ENCODE data around the gene DAP3.
"Not testable (repeated sequence)": the region's sequence is repeated elsewhere in the genome, so short reads cannot be mapped to it uniquely, and the experiment has no call there.

The DAP3 gene

GRCh38 chr1:155713075-155713474 is 24.2 kb downstream of the DAP3 start:
- TF ChIP-seq, protein P1, sequence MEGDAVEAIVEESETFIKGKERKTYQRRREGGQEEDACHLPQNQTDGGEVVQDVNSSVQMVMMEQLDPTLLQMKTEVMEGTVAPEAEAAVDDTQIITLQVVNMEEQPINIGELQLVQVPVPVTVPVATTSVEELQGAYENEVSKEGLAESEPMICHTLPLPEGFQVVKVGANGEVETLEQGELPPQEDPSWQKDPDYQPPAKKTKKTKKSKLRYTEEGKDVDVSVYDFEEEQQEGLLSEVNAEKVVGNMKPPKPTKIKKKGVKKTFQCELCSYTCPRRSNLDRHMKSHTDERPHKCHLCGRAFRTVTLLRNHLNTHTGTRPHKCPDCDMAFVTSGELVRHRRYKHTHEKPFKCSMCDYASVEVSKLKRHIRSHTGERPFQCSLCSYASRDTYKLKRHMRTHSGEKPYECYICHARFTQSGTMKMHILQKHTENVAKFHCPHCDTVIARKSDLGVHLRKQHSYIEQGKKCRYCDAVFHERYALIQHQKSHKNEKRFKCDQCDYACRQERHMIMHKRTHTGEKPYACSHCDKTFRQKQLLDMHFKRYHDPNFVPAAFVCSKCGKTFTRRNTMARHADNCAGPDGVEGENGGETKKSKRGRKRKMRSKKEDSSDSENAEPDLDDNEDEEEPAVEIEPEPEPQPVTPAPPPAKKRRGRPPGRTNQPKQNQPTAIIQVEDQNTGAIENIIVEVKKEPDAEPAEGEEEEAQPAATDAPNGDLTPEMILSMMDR (conservative IDR thresholded peaks at IDR 0.05; ENCODE audit: low read depth, low read length): no peak
- H3K4me3 ChIP-seq (ENCODE audit: low read length): no peak overlapping the region
- no peak for DNase-seq (ENCODE audit: low read depth)

DNA sequence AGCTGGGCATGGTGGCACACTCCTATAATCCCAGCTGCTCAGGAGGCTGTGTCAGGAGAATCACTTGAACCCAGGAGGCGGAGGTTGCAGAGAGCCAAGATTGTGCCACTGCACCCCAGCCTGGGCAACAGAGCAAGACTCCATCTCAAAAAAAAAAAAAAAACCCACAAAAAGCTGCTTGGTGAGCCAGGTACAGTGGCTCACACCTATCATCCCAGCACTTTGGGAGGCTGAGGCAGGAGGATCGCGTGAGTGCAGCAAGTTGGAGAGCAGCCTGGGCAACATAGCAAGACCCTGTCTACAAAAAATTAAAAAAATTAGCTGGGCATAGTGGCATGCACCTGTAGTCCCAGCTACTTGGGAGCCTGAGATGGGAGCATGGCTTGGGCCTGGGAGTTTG is 26.2 kb downstream of the DAP3 start:
- not testable (repeated sequence) for DNase-seq (ENCODE audit: low read depth); H3K4me3 ChIP-seq (ENCODE audit: low read length)

DNA sequence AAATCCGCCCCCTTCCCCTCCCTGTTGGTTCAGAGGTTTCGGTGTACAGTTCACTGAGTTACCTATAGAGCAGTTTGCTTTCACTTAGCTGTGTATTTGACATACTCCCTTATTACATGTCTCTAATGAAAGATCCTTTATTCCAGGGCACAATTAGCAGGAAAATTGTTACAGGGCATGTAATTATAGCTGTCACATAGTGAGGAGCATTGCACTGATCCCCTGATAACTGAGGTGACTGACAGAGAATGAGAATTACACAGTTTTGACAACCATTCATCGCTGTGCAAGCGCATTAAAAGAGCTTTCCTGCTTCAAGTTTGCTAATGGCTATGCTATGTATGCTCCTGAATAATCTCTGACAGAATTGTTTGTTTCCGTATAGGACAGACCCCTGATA is 26.9 kb downstream of the DAP3 start:
- no peak for DNase-seq (ENCODE audit: low read depth)
- TF ChIP-seq, protein P1 (conservative IDR thresholded peaks at IDR 0.05; ENCODE audit: low read depth, low read length): no peak
- no peak overlapping the region for H3K4me3 ChIP-seq (ENCODE audit: low read length)

GRCh38 chr1:155717041-155717440 is 28.1 kb downstream of the DAP3 start:
- TF ChIP-seq, protein P1 (conservative IDR thresholded peaks at IDR 0.05; ENCODE audit: low read depth, low read length): no peak
- H3K4me3 ChIP-seq (ENCODE audit: low read length): no peak overlapping the region
- DNase-seq (ENCODE audit: low read depth): no peak

- H3K4me3 ChIP-seq (ENCODE audit: low read length); DNase-seq (ENCODE audit: low read depth): not testable (repeated sequence)
These were observed 29.7 kb downstream of the DAP3 start for GRCh38 chr1:155718524-155719115.

- no peak for DNase-seq (ENCODE audit: low read depth)
- no peak overlapping the region for H3K4me3 ChIP-seq (ENCODE audit: low read length)
- TF ChIP-seq, protein P1 (conservative IDR thresholded peaks at IDR 0.05; ENCODE audit: low read depth, low read length): no peak
These were observed 30.8 kb downstream of the DAP3 start for GRCh38 chr1:155719703-155720102.

DNA sequence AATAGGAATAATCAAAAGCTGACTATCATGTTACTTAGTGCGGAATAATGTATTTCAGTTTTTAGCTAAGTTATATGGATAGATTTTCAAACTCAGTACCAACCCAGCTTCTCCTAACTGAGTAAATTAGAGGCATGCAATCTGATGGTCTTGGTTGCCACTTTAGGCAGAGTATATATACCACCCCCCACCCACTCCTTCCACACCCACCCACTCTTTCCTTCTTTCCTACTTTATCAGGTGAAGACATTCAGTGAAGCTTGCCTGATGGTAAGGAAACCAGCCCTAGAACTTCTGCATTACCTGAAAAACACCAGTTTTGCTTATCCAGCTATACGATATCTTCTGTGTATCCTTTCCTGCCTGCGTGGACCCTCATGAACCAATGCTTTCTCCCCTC is 36.3 kb downstream of the DAP3 start:
- TF ChIP-seq, protein P1 (conservative IDR thresholded peaks at IDR 0.05; ENCODE audit: low read depth, low read length): no peak
- no peak for DNase-seq (ENCODE audit: low read depth)
- H3K4me3 ChIP-seq (ENCODE audit: low read length): no peak overlapping the region

GRCh38 chr1:155729031-155729898 is 40.4 kb downstream of the DAP3 start:
- no peak overlapping the region for H3K4me3 ChIP-seq (ENCODE audit: low read length)
- DNase-seq (ENCODE audit: low read depth): no peak
- TF ChIP-seq, protein P1 (conservative IDR thresholded peaks at IDR 0.05; ENCODE audit: low read depth, low read length): peak; percentile 78

Measured in retinal pigment epithelial cell (primary cell).